OCI-LY3 (cell line): ENCODE data around the gene INPP5A.

Source experiments
- H2AFZ ChIP-seq: fragments of 200-600, 300-600 bp; shearing (Covaris generic); 2 replicates; pipeline ENCODE4 v1.6.0; 2014; ENCODE audit warnings: antibody characterized with exemption, low read depth, low read length
- H3K27ac ChIP-seq: fragments of 200-600, 300-600 bp; sonication (generic); 2 replicates; pipeline ENCODE4 v1.5.1; 2014; ENCODE audit warnings: mild to moderate bottlenecking, low read length, moderate library complexity, mixed read lengths
- H3K27me3 ChIP-seq: fragments of 200-600, 300-600 bp; sonication (generic); 2 replicates; pipeline ENCODE4 v1.6.1; 2014; ENCODE audit warnings: low read depth, low read length, mixed read lengths
- H3K36me3 ChIP-seq: fragments of 200-600, 300-600 bp; sonication (generic); replicated peaks from 2 replicates; pipeline ENCODE3; 2014; ENCODE audit warnings: low read depth, low read length, mixed read lengths
- H3K4me1 ChIP-seq: fragments of 300-600, 200-600 bp; sonication (generic); 2 replicates; pipeline ENCODE4 v1.6.1; 2014; ENCODE audit warnings: low read length, mixed read lengths
- H3K4me2 ChIP-seq: fragments of 200-600, 300-600 bp; sonication (generic); 2 replicates; pipeline ENCODE4 v1.6.1; 2014; ENCODE audit warnings: low read length, mixed read lengths
- H3K4me3 ChIP-seq: fragments of 300-600, 200-600 bp; sonication (generic); 2 replicates; pipeline ENCODE4 v1.5.1; 2014; ENCODE audit warnings: antibody characterized with exemption, mild to moderate bottlenecking, low read length, moderate library complexity
- H3K79me2 ChIP-seq: fragments of 300-600, 200-600 bp; shearing (Covaris generic); 2 replicates; pipeline ENCODE4 v1.6.1; 2014; ENCODE audit warnings: mild to moderate bottlenecking, low read length, mixed read lengths
- H3K9ac ChIP-seq: fragments of 300-600, 200-600 bp; shearing (Covaris generic); 2 replicates; pipeline ENCODE4 v1.6.0; 2014; ENCODE audit warnings: mild to moderate bottlenecking, low read length, moderate library complexity
- H3K9me3 ChIP-seq: fragments of 200-600, 300-600 bp; shearing (Covaris generic); 2 replicates; pipeline ENCODE4 v1.6.1; 2014; ENCODE audit warnings: low read length, mixed read lengths; ENCODE audit not compliant: insufficient read depth
- H4K20me1 ChIP-seq: fragments of 200-600, 300-600 bp; sonication (generic); 2 replicates; pipeline ENCODE4 v1.6.1; 2016; ENCODE audit warnings: low read length, mixed read lengths; ENCODE audit not compliant: insufficient read depth
- EZH2phosphoT487 ChIP-seq: fragments of 200-600 bp; shearing (Covaris generic); IDR thresholded peaks from 2 replicates; pipeline ENCODE4 v1.6.1; 2018; ENCODE audit warnings: antibody characterized with exemption, mixed run types, low read depth
- TF ChIP-seq, protein P1 (sequence below): fragments of 200-600, 300-600 bp; sonication (generic); IDR thresholded peaks from 2 replicates; pipeline ENCODE4 v1.5.1; 2014; ENCODE audit warnings: antibody characterized with exemption, low read length, low read depth

The INPP5A gene

DNA sequence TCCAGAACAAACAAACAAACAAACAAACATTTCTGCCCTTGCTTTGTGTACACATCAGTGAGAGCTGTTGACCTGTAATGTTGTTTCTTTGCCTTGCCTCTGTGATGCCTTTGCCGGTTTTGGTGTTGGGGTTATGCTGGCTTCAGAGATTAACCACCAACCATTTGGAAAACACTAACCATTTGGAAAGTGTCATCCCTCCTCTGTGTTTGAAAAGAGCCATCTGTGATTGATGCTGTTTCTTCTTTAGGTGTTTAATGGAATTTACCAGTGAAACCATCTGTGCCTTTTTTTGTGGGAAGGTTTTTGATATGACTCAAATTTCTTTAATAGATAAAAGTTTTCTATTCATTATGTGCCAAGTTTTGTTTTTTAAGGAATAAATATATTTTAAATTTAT is 46.5 kb downstream of the INPP5A start:
- H3K4me1 ChIP-seq = no peaks in the 10 kb centered on the region
- peaks cover 33% of the 10 kb centered on the region for H3K27me3 ChIP-seq
- H3K9ac ChIP-seq = no peak overlapping the region
- no peaks in the 10 kb centered on the region for H3K36me3 ChIP-seq
- TF ChIP-seq, protein P1, sequence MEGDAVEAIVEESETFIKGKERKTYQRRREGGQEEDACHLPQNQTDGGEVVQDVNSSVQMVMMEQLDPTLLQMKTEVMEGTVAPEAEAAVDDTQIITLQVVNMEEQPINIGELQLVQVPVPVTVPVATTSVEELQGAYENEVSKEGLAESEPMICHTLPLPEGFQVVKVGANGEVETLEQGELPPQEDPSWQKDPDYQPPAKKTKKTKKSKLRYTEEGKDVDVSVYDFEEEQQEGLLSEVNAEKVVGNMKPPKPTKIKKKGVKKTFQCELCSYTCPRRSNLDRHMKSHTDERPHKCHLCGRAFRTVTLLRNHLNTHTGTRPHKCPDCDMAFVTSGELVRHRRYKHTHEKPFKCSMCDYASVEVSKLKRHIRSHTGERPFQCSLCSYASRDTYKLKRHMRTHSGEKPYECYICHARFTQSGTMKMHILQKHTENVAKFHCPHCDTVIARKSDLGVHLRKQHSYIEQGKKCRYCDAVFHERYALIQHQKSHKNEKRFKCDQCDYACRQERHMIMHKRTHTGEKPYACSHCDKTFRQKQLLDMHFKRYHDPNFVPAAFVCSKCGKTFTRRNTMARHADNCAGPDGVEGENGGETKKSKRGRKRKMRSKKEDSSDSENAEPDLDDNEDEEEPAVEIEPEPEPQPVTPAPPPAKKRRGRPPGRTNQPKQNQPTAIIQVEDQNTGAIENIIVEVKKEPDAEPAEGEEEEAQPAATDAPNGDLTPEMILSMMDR = no peak
- no peak for TF ChIP-seq EZH2phosphoT487
- no peaks in the 10 kb centered on the region for H3K79me2 ChIP-seq
- no peak overlapping the region for H3K4me2 ChIP-seq
- H3K4me3 ChIP-seq = no peak overlapping the region
- H3K27ac ChIP-seq = no peak overlapping the region
- H2AFZ ChIP-seq = no peak overlapping the region
- no peaks in the 10 kb centered on the region for H3K9me3 ChIP-seq
- peaks cover 2% of the 10 kb centered on the region for H4K20me1 ChIP-seq

DNA sequence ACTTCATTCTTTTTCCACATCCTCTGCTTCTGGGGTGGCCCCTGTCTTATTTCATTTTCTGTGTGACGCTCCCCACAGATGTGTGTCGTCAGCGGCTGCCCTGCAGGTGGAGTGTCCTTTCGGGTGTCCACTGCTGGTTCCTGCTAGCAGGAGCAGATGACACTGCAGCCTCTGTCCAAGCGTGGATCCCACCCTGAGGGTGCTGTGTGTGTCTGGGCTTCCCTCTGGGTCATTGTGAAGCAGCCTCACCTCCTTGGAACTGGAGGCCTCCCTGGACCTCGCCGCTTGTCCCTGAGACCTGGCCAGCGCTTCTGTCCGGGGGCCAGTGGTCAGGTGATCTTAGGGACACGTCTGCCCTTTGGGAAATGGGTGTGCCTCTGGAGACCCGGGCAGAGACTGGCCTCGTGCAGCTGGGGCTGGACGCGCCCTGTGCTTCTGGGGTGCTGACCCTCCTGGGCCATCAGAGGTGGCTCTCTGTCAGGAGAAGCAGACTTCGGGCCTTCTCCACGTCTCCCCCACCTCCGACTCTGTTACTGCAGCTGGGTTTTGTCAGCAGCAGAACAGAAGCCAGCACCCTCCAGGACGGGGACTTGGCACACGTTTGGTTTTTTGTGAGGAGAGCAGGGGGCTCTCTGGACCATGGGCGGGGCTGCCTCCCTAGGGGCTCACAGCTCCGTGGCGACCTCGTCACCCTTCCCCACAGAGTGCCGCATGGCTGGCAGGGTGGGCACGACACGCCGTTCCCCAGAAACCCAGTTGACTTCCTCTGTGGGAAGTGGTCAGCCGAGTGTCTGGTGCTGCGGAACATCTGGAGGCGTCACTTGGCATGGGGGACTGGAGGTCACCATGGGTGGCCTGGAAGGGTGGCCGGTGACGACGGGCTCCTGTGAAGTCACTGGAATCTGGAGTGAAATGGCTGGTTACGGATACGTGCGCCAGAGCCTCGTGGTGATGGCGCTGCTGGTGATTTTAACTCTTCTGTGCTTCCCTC is 48.4 kb downstream of the INPP5A start:
- no peaks in the 10 kb centered on the region for H3K36me3 ChIP-seq
- H3K9ac ChIP-seq = no peak overlapping the region
- no peaks in the 10 kb centered on the region for H4K20me1 ChIP-seq
- H3K9me3 ChIP-seq = no peaks in the 10 kb centered on the region
- H3K27ac ChIP-seq = no peak overlapping the region
- H3K27me3 ChIP-seq = peaks cover 23% of the 10 kb centered on the region
- H2AFZ ChIP-seq = no peak overlapping the region
- no peak overlapping the region for H3K4me2 ChIP-seq
- no peaks in the 10 kb centered on the region for H3K79me2 ChIP-seq
- TF ChIP-seq EZH2phosphoT487 = no peak
- TF ChIP-seq, protein P1 = no peak
- no peak overlapping the region for H3K4me3 ChIP-seq
- no peaks in the 10 kb centered on the region for H3K4me1 ChIP-seq

DNA sequence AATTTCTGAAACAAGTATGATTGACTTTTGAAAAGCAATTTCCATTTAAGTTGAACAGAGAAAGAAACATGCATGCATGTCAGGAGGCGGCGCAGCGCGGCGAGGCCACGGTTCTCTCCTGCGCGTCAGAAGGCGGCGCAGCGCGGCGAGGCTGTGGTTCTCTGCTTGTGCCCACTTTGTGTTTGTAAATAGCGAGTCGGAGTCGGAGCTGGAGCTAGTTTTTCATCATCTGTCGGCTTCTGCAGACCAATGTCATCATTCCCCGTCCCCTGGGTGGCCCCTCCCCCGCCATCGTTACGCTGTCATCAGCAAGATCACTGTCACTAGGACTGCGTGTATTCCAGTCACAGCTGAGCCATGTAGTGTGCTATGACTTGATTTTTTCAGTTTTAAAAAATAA is 49.2 kb downstream of the INPP5A start:
- H3K27me3 ChIP-seq = peaks cover 18% of the 10 kb centered on the region
- no peaks in the 10 kb centered on the region for H3K9me3 ChIP-seq
- no peaks in the 10 kb centered on the region for H4K20me1 ChIP-seq
- no peaks in the 10 kb centered on the region for H3K79me2 ChIP-seq
- H3K36me3 ChIP-seq = no peaks in the 10 kb centered on the region
- no peak overlapping the region for H3K9ac ChIP-seq
- TF ChIP-seq EZH2phosphoT487 = no peak
- TF ChIP-seq, protein P1 = no peak
- H2AFZ ChIP-seq = no peak overlapping the region
- no peaks in the 10 kb centered on the region for H3K4me1 ChIP-seq
- no peak overlapping the region for H3K27ac ChIP-seq
- no peak overlapping the region for H3K4me2 ChIP-seq
- no peak overlapping the region for H3K4me3 ChIP-seq

DNA sequence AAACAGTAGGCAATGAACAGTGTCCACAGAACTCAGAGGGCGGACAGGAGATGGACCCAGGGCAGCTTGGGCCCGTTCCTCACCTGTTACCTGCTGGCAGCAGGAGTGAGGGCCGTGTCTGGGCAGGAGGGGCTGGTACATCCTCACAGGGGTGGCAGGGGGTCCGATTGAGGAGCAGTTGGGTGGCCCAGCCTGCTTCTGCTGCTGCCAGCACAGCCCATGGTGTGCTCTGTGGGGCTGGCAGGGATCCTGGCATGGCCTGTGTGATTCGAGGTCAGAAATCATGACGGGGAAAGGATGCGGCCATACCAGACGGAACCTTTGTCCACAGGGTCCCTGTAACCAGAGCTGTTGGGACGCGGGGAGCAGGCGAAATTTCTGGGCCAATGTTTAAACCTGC is 49.6 kb downstream of the INPP5A start:
- Histone ChIP-seq H3K79me2 (no peaks in the 10 kb centered on the region), H3K9ac (no peak overlapping the region), H2AFZ (no peak overlapping the region), H3K9me3 (no peaks in the 10 kb centered on the region), H3K27ac (no peak overlapping the region), H4K20me1 (no peaks in the 10 kb centered on the region), H3K4me3 (no peak overlapping the region), H3K27me3 (peaks cover 16% of the 10 kb centered on the region), H3K4me1 (no peaks in the 10 kb centered on the region), H3K4me2 (no peak overlapping the region), H3K36me3 (no peaks in the 10 kb centered on the region)
- TF ChIP-seq, protein P1 = no peak
- TF ChIP-seq EZH2phosphoT487 = no peak
